Measurements from ENCODE around the gene CREB1.

The CREB1 gene

GRCh38 chr2:207511851-207512250, 17.9 kb upstream of the CREB1 start:
- no peak overlapping the region for H3K4me3 ChIP-seq (ENCODE audit: low read length)
- TF ChIP-seq CTCF (conservative IDR thresholded peaks at IDR 0.05; ENCODE audit: low read length): no peak
- DNase-seq (ENCODE audit: low read depth): no peak

- no peak overlapping the region for H3K4me3 ChIP-seq (ENCODE audit: low read length)
- DNase-seq (ENCODE audit: low read depth): no peak
Measured at GRCh38 chr2:207512356-207512755, 17.4 kb upstream of the CREB1 start.

GRCh38 chr2:207513551-207514257, 16.1 kb upstream of the CREB1 start:
- peak; percentile 100 for DNase-seq (ENCODE audit: low read depth)
- TF ChIP-seq CTCF (conservative IDR thresholded peaks at IDR 0.05; ENCODE audit: low read length): no peak
- H3K4me3 ChIP-seq (ENCODE audit: low read length): no peak overlapping the region

More at GRCh38 chr2:207512356-207512755, 17.4 kb upstream of the CREB1 start:
- TF ChIP-seq CTCF (conservative IDR thresholded peaks at IDR 0.05; ENCODE audit: low read length): no peak

- no peak overlapping the region for H3K4me3 ChIP-seq (ENCODE audit: low read length)
- no peak for TF ChIP-seq CTCF (conservative IDR thresholded peaks at IDR 0.05; ENCODE audit: low read length)
- DNase-seq (ENCODE audit: low read depth): no peak
Measured at GRCh38 chr2:207514451-207514850, 15.3 kb upstream of the CREB1 start.

GRCh38 chr2:207515671-207516070, 14.1 kb upstream of the CREB1 start:
- no peak for TF ChIP-seq CTCF (conservative IDR thresholded peaks at IDR 0.05; ENCODE audit: low read length)
- no peak for DNase-seq (ENCODE audit: low read depth)
- no peak overlapping the region for H3K4me3 ChIP-seq (ENCODE audit: low read length)

GRCh38 chr2:207516206-207516605, 13.6 kb upstream of the CREB1 start:
- TF ChIP-seq CTCF (conservative IDR thresholded peaks at IDR 0.05; ENCODE audit: low read length): no peak
- peak; percentile 83 for DNase-seq (ENCODE audit: low read depth)
- no peak overlapping the region for H3K4me3 ChIP-seq (ENCODE audit: low read length)

GRCh38 chr2:207523005-207523404, 6.8 kb upstream of the CREB1 start:
- no peak for TF ChIP-seq CTCF (conservative IDR thresholded peaks at IDR 0.05; ENCODE audit: low read length)
- H3K4me3 ChIP-seq (ENCODE audit: low read length): no peak overlapping the region
- DNase-seq (ENCODE audit: low read depth): no peak
